ENCODE results near the gene CLPTM1L.

CLPTM1L gene

DNA sequence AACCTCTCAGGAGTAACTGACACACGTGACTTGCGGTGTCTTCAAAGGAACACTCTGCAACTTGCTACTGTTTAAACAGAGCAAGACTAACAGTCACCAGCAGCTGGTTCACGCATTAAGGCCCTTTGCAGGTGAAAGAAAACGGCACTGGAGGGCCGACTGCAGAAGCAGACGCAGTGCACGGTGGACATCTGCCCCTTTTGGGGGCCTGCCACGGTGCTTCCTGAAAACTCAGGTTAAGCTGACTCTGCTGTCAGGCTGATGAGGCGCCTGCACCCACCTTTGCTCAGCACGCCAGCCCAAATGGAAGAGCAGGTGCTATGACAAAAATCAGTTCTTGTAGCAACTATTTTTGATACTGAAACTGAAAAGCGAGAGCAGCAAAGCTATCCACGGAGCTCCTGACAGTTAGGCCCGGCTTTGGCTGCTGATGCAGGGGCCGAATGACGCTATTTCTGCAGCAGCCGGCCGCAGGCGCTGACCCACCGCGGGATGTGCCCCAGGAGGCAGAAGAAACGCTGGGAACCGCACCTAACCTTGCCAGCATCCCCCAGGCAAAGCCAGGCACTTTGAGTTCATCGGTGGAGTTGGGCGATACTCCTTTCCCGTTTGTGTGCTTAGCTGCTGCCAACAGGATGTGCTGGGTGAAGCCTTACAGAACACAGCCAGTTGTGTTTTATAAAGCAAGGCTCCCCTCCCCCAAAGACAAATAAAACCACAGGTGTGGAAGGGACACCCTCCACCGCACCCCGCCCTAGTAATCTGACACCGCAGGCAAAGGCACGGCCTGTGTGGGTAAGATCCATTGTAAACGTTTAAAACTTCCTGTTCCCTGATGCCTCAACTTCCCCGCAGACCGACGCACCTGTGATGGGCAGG is 29.0 kb downstream of the CLPTM1L start (continued):
- TF ChIP-seq ZNF248 (tag by site-specific recombination; IDR thresholded peaks at IDR 0.05) (no peak), SALL2 (tag by site-specific recombination; IDR thresholded peaks at IDR 0.05; ENCODE audit: borderline replicate concordance) (no peak), ZNF560 (tag by site-specific recombination; IDR thresholded peaks at IDR 0.05; ENCODE audit: borderline replicate concordance) (no peak), ZNF600 (tag by site-specific recombination; IDR thresholded peaks at IDR 0.05) (peak; percentile 15; the same call in 1 of the 2 replicates), ZBTB1 (tag by site-specific recombination; IDR thresholded peaks at IDR 0.05) (no peak), ZNF223 (tag by site-specific recombination; IDR thresholded peaks at IDR 0.05) (no peak), ZBTB20 (tag by site-specific recombination; IDR thresholded peaks at IDR 0.05) (no peak), ZNF19 (tag by site-specific recombination; IDR thresholded peaks at IDR 0.05; ENCODE audit: low read depth) (no peak), SP3 (tag by site-specific recombination; IDR thresholded peaks at IDR 0.05) (0 out of 2 replicates have a peak, but pooled peaks have one; percentile 12), ZNF48 (tag by site-specific recombination; IDR thresholded peaks at IDR 0.05) (no peak), ZNF133 (tag by site-specific recombination; IDR thresholded peaks at IDR 0.05) (no peak), ZFP41 (tag by site-specific recombination; IDR thresholded peaks at IDR 0.05; ENCODE audit: borderline replicate concordance) (no peak), ZNF214 (tag by site-specific recombination; IDR thresholded peaks at IDR 0.05; ENCODE audit: borderline replicate concordance) (no peak), ZNF423 (tag by site-specific recombination; IDR thresholded peaks at IDR 0.05) (peak; percentile 51), ZSCAN16 (tag by site-specific recombination; IDR thresholded peaks at IDR 0.05) (no peak), ZNF132 (tag by site-specific recombination; IDR thresholded peaks at IDR 0.05; ENCODE audit: borderline replicate concordance) (no peak), ZNF175 (tag by site-specific recombination; IDR thresholded peaks at IDR 0.05) (no peak), TCF7L2 (IDR thresholded peaks at IDR 0.05; ENCODE audit: borderline replicate concordance, low read depth, low read length) (no peak), ZNF426 (tag by site-specific recombination; IDR thresholded peaks at IDR 0.05) (no peak)
- TF ChIP-seq, protein P1, sequence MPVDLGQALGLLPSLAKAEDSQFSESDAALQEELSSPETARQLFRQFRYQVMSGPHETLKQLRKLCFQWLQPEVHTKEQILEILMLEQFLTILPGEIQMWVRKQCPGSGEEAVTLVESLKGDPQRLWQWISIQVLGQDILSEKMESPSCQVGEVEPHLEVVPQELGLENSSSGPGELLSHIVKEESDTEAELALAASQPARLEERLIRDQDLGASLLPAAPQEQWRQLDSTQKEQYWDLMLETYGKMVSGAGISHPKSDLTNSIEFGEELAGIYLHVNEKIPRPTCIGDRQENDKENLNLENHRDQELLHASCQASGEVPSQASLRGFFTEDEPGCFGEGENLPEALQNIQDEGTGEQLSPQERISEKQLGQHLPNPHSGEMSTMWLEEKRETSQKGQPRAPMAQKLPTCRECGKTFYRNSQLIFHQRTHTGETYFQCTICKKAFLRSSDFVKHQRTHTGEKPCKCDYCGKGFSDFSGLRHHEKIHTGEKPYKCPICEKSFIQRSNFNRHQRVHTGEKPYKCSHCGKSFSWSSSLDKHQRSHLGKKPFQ (tag by site-specific recombination; IDR thresholded peaks at IDR 0.05) = no peak
- TF ChIP-seq, protein P2, sequence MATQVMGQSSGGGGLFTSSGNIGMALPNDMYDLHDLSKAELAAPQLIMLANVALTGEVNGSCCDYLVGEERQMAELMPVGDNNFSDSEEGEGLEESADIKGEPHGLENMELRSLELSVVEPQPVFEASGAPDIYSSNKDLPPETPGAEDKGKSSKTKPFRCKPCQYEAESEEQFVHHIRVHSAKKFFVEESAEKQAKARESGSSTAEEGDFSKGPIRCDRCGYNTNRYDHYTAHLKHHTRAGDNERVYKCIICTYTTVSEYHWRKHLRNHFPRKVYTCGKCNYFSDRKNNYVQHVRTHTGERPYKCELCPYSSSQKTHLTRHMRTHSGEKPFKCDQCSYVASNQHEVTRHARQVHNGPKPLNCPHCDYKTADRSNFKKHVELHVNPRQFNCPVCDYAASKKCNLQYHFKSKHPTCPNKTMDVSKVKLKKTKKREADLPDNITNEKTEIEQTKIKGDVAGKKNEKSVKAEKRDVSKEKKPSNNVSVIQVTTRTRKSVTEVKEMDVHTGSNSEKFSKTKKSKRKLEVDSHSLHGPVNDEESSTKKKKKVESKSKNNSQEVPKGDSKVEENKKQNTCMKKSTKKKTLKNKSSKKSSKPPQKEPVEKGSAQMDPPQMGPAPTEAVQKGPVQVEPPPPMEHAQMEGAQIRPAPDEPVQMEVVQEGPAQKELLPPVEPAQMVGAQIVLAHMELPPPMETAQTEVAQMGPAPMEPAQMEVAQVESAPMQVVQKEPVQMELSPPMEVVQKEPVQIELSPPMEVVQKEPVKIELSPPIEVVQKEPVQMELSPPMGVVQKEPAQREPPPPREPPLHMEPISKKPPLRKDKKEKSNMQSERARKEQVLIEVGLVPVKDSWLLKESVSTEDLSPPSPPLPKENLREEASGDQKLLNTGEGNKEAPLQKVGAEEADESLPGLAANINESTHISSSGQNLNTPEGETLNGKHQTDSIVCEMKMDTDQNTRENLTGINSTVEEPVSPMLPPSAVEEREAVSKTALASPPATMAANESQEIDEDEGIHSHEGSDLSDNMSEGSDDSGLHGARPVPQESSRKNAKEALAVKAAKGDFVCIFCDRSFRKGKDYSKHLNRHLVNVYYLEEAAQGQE (tag by site-specific recombination; IDR thresholded peaks at IDR 0.05) = no peak
- TF ChIP-seq, protein P3, sequence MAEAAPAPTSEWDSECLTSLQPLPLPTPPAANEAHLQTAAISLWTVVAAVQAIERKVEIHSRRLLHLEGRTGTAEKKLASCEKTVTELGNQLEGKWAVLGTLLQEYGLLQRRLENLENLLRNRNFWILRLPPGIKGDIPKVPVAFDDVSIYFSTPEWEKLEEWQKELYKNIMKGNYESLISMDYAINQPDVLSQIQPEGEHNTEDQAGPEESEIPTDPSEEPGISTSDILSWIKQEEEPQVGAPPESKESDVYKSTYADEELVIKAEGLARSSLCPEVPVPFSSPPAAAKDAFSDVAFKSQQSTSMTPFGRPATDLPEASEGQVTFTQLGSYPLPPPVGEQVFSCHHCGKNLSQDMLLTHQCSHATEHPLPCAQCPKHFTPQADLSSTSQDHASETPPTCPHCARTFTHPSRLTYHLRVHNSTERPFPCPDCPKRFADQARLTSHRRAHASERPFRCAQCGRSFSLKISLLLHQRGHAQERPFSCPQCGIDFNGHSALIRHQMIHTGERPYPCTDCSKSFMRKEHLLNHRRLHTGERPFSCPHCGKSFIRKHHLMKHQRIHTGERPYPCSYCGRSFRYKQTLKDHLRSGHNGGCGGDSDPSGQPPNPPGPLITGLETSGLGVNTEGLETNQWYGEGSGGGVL (tag by site-specific recombination; IDR thresholded peaks at IDR 0.05) = peak; percentile 59; the same call in 1 of the 2 replicates
- TF ChIP-seq, protein P4, sequence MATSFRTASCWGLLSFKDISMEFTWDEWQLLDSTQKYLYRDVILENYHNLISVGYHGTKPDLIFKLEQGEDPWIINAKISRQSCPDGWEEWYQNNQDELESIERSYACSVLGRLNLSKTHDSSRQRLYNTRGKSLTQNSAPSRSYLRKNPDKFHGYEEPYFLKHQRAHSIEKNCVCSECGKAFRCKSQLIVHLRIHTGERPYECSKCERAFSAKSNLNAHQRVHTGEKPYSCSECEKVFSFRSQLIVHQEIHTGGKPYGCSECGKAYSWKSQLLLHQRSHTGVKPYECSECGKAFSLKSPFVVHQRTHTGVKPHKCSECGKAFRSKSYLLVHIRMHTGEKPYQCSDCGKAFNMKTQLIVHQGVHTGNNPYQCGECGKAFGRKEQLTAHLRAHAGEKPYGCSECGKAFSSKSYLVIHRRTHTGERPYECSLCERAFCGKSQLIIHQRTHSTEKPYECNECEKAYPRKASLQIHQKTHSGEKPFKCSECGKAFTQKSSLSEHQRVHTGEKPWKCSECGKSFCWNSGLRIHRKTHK (tag by site-specific recombination; IDR thresholded peaks at IDR 0.05) = no peak
- TF ChIP-seq, protein P5, sequence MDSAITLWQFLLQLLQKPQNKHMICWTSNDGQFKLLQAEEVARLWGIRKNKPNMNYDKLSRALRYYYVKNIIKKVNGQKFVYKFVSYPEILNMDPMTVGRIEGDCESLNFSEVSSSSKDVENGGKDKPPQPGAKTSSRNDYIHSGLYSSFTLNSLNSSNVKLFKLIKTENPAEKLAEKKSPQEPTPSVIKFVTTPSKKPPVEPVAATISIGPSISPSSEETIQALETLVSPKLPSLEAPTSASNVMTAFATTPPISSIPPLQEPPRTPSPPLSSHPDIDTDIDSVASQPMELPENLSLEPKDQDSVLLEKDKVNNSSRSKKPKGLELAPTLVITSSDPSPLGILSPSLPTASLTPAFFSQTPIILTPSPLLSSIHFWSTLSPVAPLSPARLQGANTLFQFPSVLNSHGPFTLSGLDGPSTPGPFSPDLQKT (IDR thresholded peaks at IDR 0.05; ENCODE audit: borderline replicate concordance, low read depth, low read length) = no peak

Data from HEK293 (cell line).